H9 (cell line): ENCODE measurements around the gene ADGRG7. TPM values are rescaled to one million over a fixed set of nuclear protein-coding genes. Genes with fewer than 3 reads are reported as not detected.

Source experiments
- DNase-seq: peaks from one replicate; pipeline ENCODE4 v3.0.0-alpha.2; 2017
- H2AFZ ChIP-seq: one replicate; pipeline ENCODE4 v1.6.1; 2013; ENCODE audit warnings: mild to moderate bottlenecking, low read length, control low read depth, moderate library complexity
- H2AK5ac ChIP-seq: 2 replicates; pipeline ENCODE4 v1.6.1; 2013; ENCODE audit warnings: low read length, control low read depth, mixed read lengths; ENCODE audit not compliant: insufficient read length
- H2BK120ac ChIP-seq: one replicate; pipeline ENCODE4 v1.6.1; 2013; ENCODE audit warnings: low read depth, mild to moderate bottlenecking, low read length, control low read depth, inconsistent platforms; ENCODE audit not compliant: poor library complexity, severe bottlenecking
- H2BK12ac ChIP-seq: 2 replicates; pipeline ENCODE4 v1.6.1; 2013; ENCODE audit warnings: low read length, control low read depth, mixed read lengths, low read depth; ENCODE audit not compliant: insufficient read length
- H2BK15ac ChIP-seq: 2 replicates; pipeline ENCODE4 v1.6.1; 2013; ENCODE audit warnings: low read depth, low read length, control low read depth
- H2BK20ac ChIP-seq: one replicate; pipeline ENCODE4 v1.6.1; 2013; ENCODE audit warnings: low read depth, mild to moderate bottlenecking, low read length, control low read depth, inconsistent platforms; ENCODE audit not compliant: poor library complexity, severe bottlenecking
- H2BK5ac ChIP-seq: 2 replicates; pipeline ENCODE4 v1.6.1; 2013; ENCODE audit warnings: low read length, control low read depth, mixed read lengths; ENCODE audit not compliant: insufficient read length
- H3K14ac ChIP-seq: 2 replicates; pipeline ENCODE4 v1.6.1; 2013; ENCODE audit warnings: low read length, control low read depth; ENCODE audit not compliant: insufficient read depth
- H3K18ac ChIP-seq: 2 replicates; pipeline ENCODE4 v1.6.1; 2013; ENCODE audit warnings: low read depth, mild to moderate bottlenecking, mixed read lengths, low read length, control low read depth; ENCODE audit not compliant: insufficient read length
- H3K23ac ChIP-seq: 2 replicates; pipeline ENCODE4 v1.6.1; 2013; ENCODE audit warnings: low read length, control low read depth, mixed read lengths, low read depth; ENCODE audit not compliant: insufficient read length
- H3K23me2 ChIP-seq: 2 replicates; pipeline ENCODE4 v1.6.1; 2013; ENCODE audit warnings: low read depth, mild to moderate bottlenecking, mixed read lengths, low read length, control low read depth; ENCODE audit not compliant: insufficient read length, poor library complexity, severe bottlenecking
- H3K27ac ChIP-seq: 2 replicates; pipeline ENCODE4 v1.5.1; 2013; ENCODE audit warnings: low read length, control low read depth, mixed read lengths, low read depth; ENCODE audit not compliant: insufficient read length
- H3K27me3 ChIP-seq: 2 replicates; pipeline ENCODE4 v1.6.1; 2013; ENCODE audit warnings: low read length, control low read depth, inconsistent platforms; ENCODE audit not compliant: insufficient read depth
- H3K4ac ChIP-seq: 2 replicates; pipeline ENCODE4 v1.6.1; 2013; ENCODE audit warnings: low read depth, mild to moderate bottlenecking, control low read depth, inconsistent platforms, low read length, moderate library complexity
- H3K4me1 ChIP-seq: 2 replicates; pipeline ENCODE4 v1.6.1; 2013; ENCODE audit warnings: low read length, control low read depth, inconsistent platforms; ENCODE audit not compliant: insufficient read depth
- H3K4me2 ChIP-seq: 2 replicates; pipeline ENCODE4 v1.6.1; 2013; ENCODE audit warnings: low read length, control low read depth, mixed read lengths; ENCODE audit not compliant: insufficient read length, insufficient read depth
- H3K56ac ChIP-seq: 2 replicates; pipeline ENCODE4 v1.6.1; 2013; ENCODE audit warnings: low read depth, mild to moderate bottlenecking, mixed read lengths, low read length, control low read depth; ENCODE audit not compliant: insufficient read length
- H3K79me1 ChIP-seq: 2 replicates; pipeline ENCODE4 v1.6.1; 2013; ENCODE audit warnings: low read depth, mild to moderate bottlenecking, moderate library complexity, low read length, control low read depth, inconsistent platforms; ENCODE audit not compliant: insufficient read depth, poor library complexity, severe bottlenecking
- H3K79me2 ChIP-seq: 2 replicates; pipeline ENCODE4 v1.6.1; 2013; ENCODE audit warnings: low read length, control low read depth, inconsistent platforms; ENCODE audit not compliant: insufficient read depth
- H3K9ac ChIP-seq: 2 replicates; pipeline ENCODE4 v1.6.1; 2013; ENCODE audit warnings: low read length, control low read depth, mixed read lengths; ENCODE audit not compliant: insufficient read length; ENCODE audit errors: extremely low read depth
- H3K9me3 ChIP-seq: one replicate; pipeline ENCODE4 v1.6.1; 2013; ENCODE audit warnings: low read depth, low read length, inconsistent platforms; ENCODE audit not compliant: control insufficient read depth
- H3T11ph ChIP-seq: one replicate; pipeline ENCODE4 v1.6.1; 2013; ENCODE audit warnings: mild to moderate bottlenecking, low read length, control low read depth, inconsistent platforms
- H4K20me1 ChIP-seq: one replicate; pipeline ENCODE4 v1.6.1; 2013; ENCODE audit not compliant: control insufficient read depth, insufficient read length, insufficient read depth
- H4K5ac ChIP-seq: 2 replicates; pipeline ENCODE4 v1.6.1; 2013; ENCODE audit warnings: low read depth, mild to moderate bottlenecking, mixed read lengths, low read length, control low read depth; ENCODE audit not compliant: insufficient read length
- H4K8ac ChIP-seq: replicated peaks from 2 replicates; pipeline ENCODE4 v1.6.1; 2013; ENCODE audit warnings: low read length, control low read depth, mixed read lengths, low read depth; ENCODE audit not compliant: insufficient read length
- H4K91ac ChIP-seq: 2 replicates; pipeline ENCODE4 v1.6.1; 2013; ENCODE audit warnings: low read depth, mild to moderate bottlenecking, moderate library complexity, mixed read lengths, low read length, control low read depth; ENCODE audit not compliant: insufficient read length
- H3K27ac Mint-ChIP-seq, 3 experiments: 2 replicates in 2 of 3; 3 replicates in 1 of 3; pipeline ENCODE4 v1.8.0; 2020 to 2021; ENCODE audit warnings: mixed read lengths in 3 of 3, mild to moderate bottlenecking in 1 of 3, moderate library complexity in 1 of 3
- H3K27me3 Mint-ChIP-seq: 2 replicates; pipeline ENCODE4 v1.8.0; 2021; ENCODE audit warnings: low read depth, mild to moderate bottlenecking, moderate library complexity, mixed read lengths
- H3K36me3 Mint-ChIP-seq, 3 experiments: 2 replicates in 2 of 3; 3 replicates in 1 of 3; pipeline ENCODE4 v1.8.0; 2020 to 2021; ENCODE audit warnings: low read depth in 3 of 3, mixed read lengths in 3 of 3; ENCODE audit not compliant: insufficient read depth in 1 of 3
- H3K4me1 Mint-ChIP-seq, 2 experiments: 2 replicates each; pipeline ENCODE4 v1.8.0; 2020; ENCODE audit warnings: mixed read lengths in 2 of 2
- H3K4me3 Mint-ChIP-seq, 2 experiments: 2 replicates in 1 of 2; 3 replicates in 1 of 2; pipeline ENCODE4 v1.8.0; 2020 to 2021; ENCODE audit warnings: mild to moderate bottlenecking in 2 of 2, mixed read lengths in 2 of 2, moderate library complexity in 1 of 2
- H3K9me3 Mint-ChIP-seq, 2 experiments: 2 replicates in 1 of 2; 3 replicates in 1 of 2; pipeline ENCODE4 v1.8.0; 2020; ENCODE audit warnings: mild to moderate bottlenecking in 2 of 2, mixed read lengths in 2 of 2, moderate library complexity in 1 of 2
- WGBS: extraction: QIAGEN DNeasy Blood & Tissue Kit; methylation state at CpG from one replicate; pipeline ENCODE4 v1.1.7; 2013; ENCODE audit warnings: missing lambda C conversion rate, low lambda C conversion rate, mixed read lengths; ENCODE audit not compliant: insufficient read length; ENCODE audit errors: extremely low coverage; 5-methylcytosine and 5-hydroxymethylcytosine counted together
- total RNA-seq: library from RNA; stranded (reverse); gene quantifications from 2 replicates; pipeline ENCODE4 v1.2.1, GENCODE V29; 2021
- TF ChIP-seq, protein P1 (sequence below): fragments of 200-600 bp; sonication (generic); conservative IDR thresholded peaks from 3 replicates; pipeline ENCODE4 v1.8.0; 2021; ENCODE audit warnings: antibody characterized with exemption, mild to moderate bottlenecking

ADGRG7 gene
- total RNA-seq, 1 experiment from 2014 or later: not detected

DNA sequence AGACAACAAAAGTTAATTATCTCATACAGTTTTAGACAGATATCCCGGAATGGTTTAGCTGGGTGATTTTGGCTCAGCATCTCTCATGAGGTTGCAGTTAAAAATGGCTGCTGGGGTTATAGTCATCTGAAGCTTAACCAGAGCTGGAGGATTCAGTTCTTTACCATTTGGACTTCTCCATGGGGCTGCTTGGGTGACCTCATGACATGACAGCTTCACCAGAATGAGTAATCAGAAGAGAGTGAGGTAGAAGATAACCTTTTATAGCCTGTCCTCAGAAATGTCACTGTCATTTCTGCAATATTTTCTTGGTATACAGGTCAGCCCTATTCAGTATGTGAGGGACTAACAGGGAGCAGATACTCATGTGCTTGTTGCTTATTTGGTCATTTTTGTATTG lies 130.8 kb downstream of the ADGRG7 start:
- no peaks in the 10 kb centered on the region for H4K20me1 ChIP-seq
- H3K9ac ChIP-seq: no peak overlapping the region
- H3K79me2 ChIP-seq: no peaks in the 10 kb centered on the region
- Mint-ChIP-seq H3K36me3 (peaks cover 14 to 51% (median 38%) of the 10 kb centered on the region in 3 experiments; a peak in 6 of 7 replicates), H3K27ac (no peak overlapping the region), H3K27me3 (no peaks in the 10 kb centered on the region), H3K9me3 (no peaks in the 10 kb centered on the region), H3K4me3 (no peak overlapping the region), H3K4me1 (peaks cover 25 to 33% of the 10 kb centered on the region in 2 experiments)
- H2AK5ac ChIP-seq: no peak overlapping the region
- no peaks in the 10 kb centered on the region for H3K4me1 ChIP-seq
- no CpG with 5 or more reads among the region's 1 CpG for WGBS
- TF ChIP-seq, protein P1, sequence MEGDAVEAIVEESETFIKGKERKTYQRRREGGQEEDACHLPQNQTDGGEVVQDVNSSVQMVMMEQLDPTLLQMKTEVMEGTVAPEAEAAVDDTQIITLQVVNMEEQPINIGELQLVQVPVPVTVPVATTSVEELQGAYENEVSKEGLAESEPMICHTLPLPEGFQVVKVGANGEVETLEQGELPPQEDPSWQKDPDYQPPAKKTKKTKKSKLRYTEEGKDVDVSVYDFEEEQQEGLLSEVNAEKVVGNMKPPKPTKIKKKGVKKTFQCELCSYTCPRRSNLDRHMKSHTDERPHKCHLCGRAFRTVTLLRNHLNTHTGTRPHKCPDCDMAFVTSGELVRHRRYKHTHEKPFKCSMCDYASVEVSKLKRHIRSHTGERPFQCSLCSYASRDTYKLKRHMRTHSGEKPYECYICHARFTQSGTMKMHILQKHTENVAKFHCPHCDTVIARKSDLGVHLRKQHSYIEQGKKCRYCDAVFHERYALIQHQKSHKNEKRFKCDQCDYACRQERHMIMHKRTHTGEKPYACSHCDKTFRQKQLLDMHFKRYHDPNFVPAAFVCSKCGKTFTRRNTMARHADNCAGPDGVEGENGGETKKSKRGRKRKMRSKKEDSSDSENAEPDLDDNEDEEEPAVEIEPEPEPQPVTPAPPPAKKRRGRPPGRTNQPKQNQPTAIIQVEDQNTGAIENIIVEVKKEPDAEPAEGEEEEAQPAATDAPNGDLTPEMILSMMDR: no peak
- DNase-seq: no peak
- no peak overlapping the region for H3K56ac ChIP-seq
- no peak overlapping the region for H3T11ph ChIP-seq
- no peak overlapping the region for H3K23ac ChIP-seq
- H2BK12ac ChIP-seq: no peak overlapping the region
- H3K27me3 ChIP-seq: no peaks in the 10 kb centered on the region
- no peaks in the 10 kb centered on the region for H3K79me1 ChIP-seq
- H3K4me2 ChIP-seq: no peak overlapping the region
- H2BK5ac ChIP-seq: no peak overlapping the region
- no peak overlapping the region for H4K91ac ChIP-seq
- H3K18ac ChIP-seq: no peak overlapping the region
- no peak overlapping the region for H2BK20ac ChIP-seq
- H3K4ac ChIP-seq: no peak overlapping the region
- H4K8ac ChIP-seq: no peak overlapping the region
- H4K5ac ChIP-seq: no peak overlapping the region
- H3K27ac ChIP-seq: no peak overlapping the region
- no peaks in the 10 kb centered on the region for H3K9me3 ChIP-seq
- no peak overlapping the region for H2AFZ ChIP-seq
- no peak overlapping the region for H2BK15ac ChIP-seq
- no peak overlapping the region for H3K14ac ChIP-seq
- H2BK120ac ChIP-seq: no peak overlapping the region
- H3K23me2 ChIP-seq: no peaks in the 10 kb centered on the region
